ENCODE results near the gene CYP4A22. TPM values are rescaled to one million over a fixed set of nuclear protein-coding genes. Genes with fewer than 3 reads are reported as not detected.

CYP4A22 gene
- total and polyA plus RNA-seq, 9 of the 15 experiments (the other 6 are each of a cell fraction or from before 2014, with no cell fraction given), result 0.07 TPM; not detected in 8

DNA sequence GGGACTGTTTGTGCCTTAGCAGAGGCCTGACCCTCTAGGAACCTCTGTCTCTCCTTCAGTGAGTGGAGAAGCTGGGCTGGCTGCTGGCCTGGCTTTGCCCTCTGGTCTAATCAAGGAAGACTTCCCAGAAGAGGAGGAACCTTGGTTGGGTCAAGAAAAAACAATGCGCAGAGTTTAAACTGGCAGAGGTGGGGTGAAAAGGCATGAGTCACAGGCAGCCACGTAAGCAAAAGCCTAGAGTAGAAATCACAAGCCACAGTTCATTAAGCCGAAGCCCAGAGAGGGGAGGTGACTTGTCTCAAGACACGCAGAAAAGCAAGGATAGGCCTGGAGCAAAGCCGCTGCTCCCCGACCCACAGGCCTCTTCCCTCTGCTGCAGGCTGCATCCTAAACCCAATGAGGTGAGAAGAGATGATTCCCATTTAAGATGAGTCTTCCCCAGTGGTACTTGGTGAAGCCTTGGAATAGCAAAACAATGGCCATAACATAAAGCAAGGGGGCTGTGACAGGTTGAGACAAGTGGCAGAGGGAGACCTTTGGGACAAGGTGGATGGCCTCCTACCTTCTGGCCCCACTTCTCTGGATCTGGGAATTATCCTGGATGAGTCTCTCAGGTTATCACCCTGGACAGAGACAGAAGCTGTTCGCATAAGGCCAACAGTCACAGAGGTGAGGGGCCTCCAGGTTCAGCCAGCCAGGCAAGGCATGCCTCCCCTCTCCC, 44.9 kb downstream of the CYP4A22 start (continued):
- TF ChIP-seq RBM25 (IDR thresholded peaks at IDR 0.05; ENCODE audit: low read depth, low read length, severe bottlenecking) (no peak), ELF4 (CRISPR knock-in tag; IDR thresholded peaks at IDR 0.05) (0 out of 2 replicates have a peak, but pooled peaks have one; percentile 13), ETV5 (CRISPR knock-in tag; IDR thresholded peaks at IDR 0.05; ENCODE audit: low read depth) (no peak), TGIF2 (CRISPR knock-in tag; IDR thresholded peaks at IDR 0.05) (no peak), NCOA4 (IDR thresholded peaks at IDR 0.05; ENCODE audit: partially characterized antibody) (no peak), ETS1 (conservative IDR thresholded peaks at IDR 0.05; ENCODE audit: control insufficient read depth, low read depth, low read length) (no peak), ETS2 (tag; IDR thresholded peaks at IDR 0.05; ENCODE audit: borderline replicate concordance, poor library complexity, severe bottlenecking) (no peak), TAL1 (IDR thresholded peaks at IDR 0.05) (0 out of 2 replicates have a peak, but pooled peaks have one; percentile 4), KDM5B (IDR thresholded peaks at IDR 0.05; ENCODE audit: insufficient replicate concordance, low read depth, low read length) (no peak), MGA (IDR thresholded peaks at IDR 0.05) (no peak), ZNF311 (CRISPR knock-in tag; IDR thresholded peaks at IDR 0.05) (no peak), JUNB (CRISPR knock-in tag; conservative IDR thresholded peaks at IDR 0.05) (0 out of 2 replicates have a peak, but pooled peaks have one; percentile 22), ETV6 (IDR thresholded peaks at IDR 0.05; ENCODE audit: borderline replicate concordance in 1 of 2, low read depth in 2 of 2, low read length in 1 of 2) (no peak), ETV6 (CRISPR knock-in tag; IDR thresholded peaks at IDR 0.05; ENCODE audit: borderline replicate concordance) (no peak), ZNF696 (CRISPR knock-in tag; conservative IDR thresholded peaks at IDR 0.05) (no peak)

Measured in K562 (cell line).